HG03103 (cell line): Measurements from ENCODE around the gene NEDD4L.

ENCODE experiments used
- ATAC-seq: cut with Tn5 transposase; IDR thresholded peaks from one replicate; pipeline ENCODE4 v1.9.1; 2021; ENCODE audit warnings: low read depth; ENCODE audit not compliant: unreplicated experiment

NEDD4L gene

DNA sequence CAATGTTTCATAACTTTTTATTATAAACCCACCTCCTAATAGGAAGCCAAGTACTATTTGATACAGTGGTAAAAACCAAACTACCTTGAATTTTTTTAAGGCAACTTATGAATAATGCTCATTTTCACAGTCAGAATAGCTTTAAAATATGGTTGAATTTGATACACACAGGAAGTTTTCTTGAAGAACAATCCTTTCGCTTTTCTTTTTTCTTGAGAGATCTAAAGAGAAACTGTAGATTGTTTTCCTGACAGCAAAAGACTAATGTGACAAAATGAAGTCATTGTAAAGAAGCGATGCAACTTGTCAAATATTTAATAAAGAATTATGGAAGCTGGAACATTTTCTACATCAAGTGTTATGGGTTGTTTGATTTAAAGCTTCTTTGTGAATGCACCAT is 357.2 kb downstream of the NEDD4L start:
- ATAC-seq = no peak

DNA sequence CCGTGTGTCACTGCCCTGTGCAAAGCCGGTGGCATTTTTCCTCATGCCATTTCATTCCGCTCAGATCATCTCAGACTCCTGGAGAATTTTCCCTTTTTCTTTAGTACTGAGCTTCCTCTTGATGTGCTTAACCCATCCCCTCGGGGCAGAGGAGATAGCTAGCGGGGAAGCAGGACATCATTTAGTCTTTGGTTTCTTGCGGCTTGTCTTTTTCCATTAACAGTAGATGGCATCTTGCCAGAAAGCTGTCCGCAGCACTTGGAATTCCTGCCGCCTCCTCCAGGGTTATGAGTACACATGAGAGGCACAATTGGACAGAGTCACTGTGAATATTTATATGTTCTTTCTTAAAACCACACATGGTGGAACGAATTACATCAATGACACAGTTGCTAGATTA is 358.2 kb downstream of the NEDD4L start:
- no peak for ATAC-seq

DNA sequence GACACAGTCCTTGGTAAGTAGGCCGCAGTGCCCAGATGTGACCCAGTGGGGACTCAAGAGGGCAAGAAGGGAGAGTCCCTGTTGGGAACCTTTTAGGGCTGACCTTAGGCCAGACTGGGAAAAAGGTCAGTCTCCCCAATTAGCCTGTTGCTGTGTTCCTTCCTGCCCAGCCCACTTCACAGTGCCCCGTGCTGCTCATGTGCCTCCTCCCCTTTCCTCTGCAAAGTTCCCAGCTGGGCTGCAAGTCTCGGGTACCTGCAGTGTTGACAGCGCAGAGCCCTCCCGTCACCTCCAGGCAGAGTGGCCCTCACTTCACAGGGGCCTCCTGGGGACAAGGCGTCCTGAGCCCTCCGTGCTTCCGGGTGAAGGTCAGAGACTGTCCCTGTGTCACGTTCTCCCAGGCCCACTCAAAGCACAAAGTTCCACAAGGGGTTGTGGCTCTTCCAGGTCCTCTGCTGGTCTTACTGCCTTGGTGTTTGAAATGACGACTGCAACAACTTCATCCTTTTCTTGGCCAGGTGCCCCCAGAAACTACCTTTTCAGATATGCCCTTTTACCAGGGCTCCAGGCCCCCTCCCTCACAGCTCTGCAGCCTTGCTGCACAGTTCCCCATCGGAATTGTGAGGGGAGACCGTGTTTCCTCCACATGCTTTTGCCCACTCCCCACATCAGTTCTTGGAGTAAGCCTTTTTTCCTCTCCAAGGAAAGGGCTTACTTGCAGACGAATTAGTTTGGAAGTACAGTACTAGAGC is 359.1 kb downstream of the NEDD4L start:
- ATAC-seq = no peak

DNA sequence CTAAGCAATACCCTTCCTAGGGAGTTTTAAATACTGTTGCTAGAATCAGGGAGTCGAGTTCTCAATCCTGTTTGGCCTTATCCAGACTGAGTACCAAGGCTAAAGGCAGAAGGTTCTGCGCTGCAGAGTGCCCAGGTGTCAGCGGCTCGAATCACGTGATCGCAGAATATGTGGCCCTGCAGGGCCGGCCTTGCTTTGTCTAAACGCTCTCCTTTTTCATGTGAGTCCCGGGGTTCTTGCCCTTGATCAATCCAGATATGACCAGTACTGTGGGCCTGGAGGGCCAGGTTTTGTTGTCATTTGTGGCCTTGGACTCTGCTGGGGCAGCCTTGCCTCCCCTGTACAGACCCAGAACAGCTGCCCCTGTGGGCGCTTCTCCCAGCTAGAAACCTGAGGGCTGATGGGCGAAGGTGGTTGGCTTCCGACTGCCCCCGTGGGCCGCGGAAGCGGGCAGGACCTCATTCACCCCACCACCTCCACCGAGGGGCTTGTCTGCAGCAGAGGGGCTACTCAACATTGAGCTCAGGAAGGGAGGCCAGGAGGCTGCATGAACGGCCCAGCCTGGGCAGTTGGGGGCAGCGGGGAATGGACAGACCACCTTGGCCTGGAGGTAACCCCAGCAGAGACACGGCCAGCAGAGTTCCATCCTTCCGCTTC is 359.9 kb downstream of the NEDD4L start:
- no peak for ATAC-seq

GRCh38 chr18:58405107-58405898 is 361.3 kb downstream of the NEDD4L start:
- no peak for ATAC-seq

GRCh38 chr18:58407263-58407648 is 363.2 kb downstream of the NEDD4L start:
- no peak for ATAC-seq

- no peak for ATAC-seq
Observed at GRCh38 chr18:58407649-58408407, 363.8 kb downstream of the NEDD4L start.

GRCh38 chr18:58408665-58409064 is 364.6 kb downstream of the NEDD4L start:
- ATAC-seq = no peak

DNA sequence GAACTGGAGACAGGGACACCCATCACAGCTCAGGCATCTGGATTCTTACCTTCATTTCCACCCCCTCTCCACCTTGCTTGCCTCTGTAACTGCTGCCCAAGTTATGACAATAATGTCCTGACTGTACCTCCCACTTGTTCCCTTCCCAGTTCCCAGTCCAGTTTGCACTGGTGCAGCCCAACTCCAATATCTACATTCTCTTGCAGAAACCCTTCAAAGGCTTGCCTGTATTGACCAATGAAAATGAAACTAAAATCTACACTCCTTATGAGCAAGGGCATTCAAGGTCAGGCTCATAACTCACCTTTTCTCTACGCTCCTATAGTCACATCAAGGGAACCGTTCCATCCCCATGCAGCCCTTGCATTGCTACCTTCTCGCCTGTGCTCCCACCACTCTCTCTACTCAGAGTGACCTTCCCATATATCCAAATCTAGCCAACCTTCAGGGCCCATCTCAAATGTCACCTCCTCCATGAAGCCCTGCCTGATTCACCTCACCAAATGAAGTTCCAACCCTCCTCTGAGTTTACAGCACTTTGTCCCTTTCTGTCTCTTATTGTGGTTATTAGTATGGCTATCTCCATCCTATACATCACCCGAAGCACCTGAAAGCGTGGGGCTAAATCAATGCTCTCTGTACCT is 365.9 kb downstream of the NEDD4L start:
- ATAC-seq = no peak

GRCh38 chr18:58411323-58411722 is 367.3 kb downstream of the NEDD4L start:
- no peak for ATAC-seq

DNA sequence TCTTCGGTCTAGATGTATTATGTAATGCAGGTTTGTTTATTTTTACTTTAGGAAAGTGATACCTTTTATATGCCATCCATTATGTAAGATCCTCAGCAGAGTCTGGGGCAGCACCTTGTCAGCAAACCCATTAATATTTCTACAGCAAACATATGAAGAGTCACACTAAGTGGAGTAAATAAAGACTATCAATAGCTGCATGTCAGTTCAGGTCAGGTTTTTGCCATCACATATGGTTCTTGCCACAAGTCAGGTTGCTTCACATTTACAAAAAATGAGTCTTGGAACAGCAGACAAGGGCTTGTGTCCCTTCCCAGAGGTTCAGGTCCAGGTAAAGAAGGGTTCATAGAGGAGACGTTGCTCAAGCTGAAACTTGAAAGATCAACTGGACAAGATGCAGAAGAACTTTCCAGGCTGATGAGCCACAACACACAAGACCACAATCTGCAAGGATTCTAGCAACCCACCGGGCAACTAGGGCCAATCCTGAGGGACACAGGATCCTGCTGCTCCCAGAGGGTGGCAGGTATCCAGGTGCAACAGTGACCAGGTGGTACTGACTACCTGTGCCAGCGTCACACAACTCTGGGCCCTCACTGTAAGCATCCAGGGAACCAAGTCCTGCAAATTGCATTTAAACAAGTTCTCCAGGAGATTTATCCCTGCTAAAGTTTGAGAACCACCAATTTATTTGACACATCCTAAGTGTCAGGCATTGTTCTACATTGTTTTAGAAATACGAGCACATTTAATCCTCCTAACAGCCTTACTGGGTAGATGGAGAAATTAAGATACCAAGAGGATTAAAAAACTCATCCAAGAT is 369.0 kb downstream of the NEDD4L start:
- no peak for ATAC-seq

DNA sequence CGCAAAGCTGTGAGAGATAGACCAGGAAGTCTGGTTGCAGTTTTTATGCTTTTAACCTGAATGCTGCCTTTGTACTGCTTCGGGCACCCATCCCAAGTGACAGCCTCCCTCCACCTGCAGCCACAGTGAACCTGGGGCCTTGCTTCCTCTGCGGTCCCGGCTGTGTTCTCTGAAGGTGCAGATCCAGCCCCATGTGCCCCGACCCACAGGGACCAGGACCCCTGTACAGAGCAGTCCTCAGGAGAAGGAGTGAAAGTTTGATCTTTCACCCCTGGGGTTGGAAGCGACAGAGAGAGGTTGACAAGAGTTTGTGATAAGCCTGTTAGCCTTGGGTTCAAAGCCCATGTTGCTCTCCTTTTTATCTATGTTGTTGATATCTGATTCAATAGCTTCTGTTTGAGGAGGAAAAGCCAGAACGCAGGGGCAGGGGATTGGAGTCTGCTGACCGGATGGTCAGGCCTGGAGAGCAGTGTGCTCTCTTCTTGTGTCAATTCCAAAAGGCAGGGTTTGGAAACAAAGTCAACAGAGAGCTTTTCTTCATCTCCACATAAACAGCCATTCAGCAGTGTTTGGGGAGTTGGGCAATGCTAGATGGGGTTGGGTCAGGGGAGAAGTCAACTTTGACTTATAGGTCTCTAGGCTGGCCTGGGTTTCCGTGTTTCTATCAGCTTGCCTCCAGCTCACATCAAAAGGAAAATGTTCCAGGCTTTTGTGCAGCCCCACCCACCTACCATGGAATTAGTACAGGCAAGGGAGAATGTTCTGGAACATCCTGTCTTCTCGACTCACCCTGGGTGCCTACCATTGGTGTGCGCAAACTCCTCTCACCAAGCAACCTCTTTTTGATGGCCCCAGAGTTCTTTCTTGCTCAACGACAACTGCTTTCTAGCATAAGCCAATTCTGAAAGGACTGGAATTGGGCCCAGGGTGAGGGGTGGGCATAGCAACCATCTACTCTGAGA is 369.9 kb downstream of the NEDD4L start:
- no peak for ATAC-seq

DNA sequence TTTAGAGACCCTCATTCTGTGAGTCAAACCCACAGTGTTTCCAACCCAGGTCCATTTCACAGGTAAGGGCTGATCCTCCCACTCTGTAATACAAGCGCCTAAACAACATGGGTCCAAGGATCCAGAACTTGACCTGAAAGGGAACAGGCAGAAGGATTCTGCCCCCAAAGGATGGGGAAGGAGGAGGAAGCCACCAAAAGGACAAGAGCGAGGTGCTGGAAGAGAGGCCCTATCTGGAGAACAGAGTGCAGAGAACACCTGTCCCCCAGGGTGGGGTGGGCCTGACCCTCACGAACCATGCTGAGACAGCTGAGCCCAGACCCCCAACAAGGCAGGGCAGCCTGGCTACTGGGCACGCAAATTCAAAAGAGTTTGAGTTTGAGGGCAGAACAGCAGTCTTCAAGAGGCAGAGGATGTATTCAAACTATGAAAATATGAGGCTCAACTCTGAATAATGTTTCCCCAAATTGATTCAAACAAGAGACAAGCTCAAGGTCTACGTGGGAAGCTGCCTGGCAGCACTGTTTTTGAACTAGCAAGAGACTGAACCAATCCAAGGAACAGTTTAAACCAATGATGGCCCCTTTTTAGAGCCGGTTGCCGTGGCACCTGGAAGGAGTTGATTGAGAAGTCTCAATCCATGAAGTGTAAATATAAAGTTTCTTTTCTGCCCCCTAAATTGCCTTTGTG is 372.1 kb downstream of the NEDD4L start:
- no peak for ATAC-seq

DNA sequence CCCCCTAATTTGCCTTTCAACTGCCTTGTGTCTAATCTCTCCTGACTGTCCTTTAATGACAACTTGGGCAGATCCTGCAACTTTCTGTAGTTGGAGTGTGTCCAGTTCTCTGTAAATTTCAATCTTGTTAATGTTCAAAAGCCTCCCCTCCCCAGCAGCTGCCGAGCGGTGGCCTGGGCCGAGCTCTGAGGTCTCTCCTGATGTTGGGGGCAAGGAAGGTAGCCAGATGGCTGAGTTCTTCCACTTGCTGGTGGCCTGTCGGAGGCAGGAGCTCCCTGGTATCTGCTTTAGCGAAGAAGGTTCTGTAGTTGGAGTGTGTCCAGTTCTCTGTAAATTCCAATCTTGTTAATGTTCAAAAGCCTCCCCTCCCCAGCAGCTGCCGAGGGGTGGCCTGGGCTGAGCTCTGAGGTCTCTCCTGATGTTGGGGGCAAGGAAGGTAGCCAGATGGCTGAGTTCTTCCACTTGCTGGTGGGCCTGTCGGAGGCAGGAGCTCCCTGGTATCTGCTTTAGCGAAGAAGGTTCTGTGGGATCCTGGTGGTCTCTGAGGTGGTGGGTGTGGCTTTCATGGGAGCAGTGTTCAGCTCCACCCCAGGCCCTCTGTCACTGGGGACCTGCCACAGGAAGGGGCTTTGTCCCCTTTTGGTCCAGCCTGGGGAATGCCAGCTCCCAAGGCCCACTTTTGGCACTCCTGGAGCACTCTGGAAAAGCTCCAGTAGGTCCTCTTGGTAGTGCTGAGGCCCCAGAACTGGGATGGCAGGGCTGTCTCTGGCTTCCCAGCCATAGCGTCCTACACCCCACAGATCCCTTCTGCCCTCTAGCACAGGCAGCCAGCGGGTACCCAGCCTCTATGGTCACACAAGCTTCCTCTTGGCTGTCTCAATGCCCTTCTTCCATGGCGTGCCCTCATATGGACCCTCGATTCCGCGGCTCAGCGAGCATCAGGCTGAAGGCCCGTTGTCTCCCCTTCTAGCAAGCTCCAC is 373.0 kb downstream of the NEDD4L start:
- ATAC-seq = no peak

- no peak for ATAC-seq
Observed at GRCh38 chr18:58417752-58418151, 373.7 kb downstream of the NEDD4L start.

DNA sequence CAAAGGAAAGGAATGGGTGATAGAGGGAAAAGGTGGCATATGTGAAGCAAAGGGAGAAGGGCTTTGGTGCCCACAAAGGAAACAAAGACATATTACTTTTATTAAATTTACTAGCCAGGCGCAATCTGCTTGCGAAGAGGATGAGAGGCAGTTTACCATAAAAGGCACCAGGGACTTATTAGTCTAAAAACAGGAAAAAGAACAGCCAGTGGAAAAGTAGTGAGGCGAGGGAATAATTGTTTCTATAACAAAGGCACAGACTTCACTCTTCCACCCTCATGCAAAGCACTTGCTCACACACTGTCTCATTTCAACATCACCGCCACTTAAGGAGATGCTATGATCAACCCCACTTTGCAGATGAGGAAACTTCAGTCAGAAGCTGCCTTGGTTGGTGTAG is 374.3 kb downstream of the NEDD4L start:
- ATAC-seq = no peak
